OCI-LY1 (cell line): ENCODE results near the gene SMIM22.

Experiments used
- CTCF ChIP-seq: fragments of 200-600 bp; sonication (generic), shearing (Covaris generic); IDR thresholded peaks from 2 replicates; pipeline ENCODE4 v1.5.1; 2017; ENCODE audit warnings: mild to moderate bottlenecking, antibody characterized with exemption, low read length, moderate library complexity, mixed read lengths
- EZH2 ChIP-seq: fragments of 200-600 bp; sonication (generic), shearing (Covaris generic); IDR thresholded peaks from 2 replicates; pipeline ENCODE4 v1.8.0; 2017; ENCODE audit warnings: borderline replicate concordance, mixed run types, mild to moderate bottlenecking, antibody characterized with exemption, low read length, moderate library complexity, mixed read lengths

GRCh38 chr16:4803898-4804762, 9.0 kb downstream of the SMIM22 start:
- TF ChIP-seq CTCF (no peak), EZH2 (no peak)
